Tibial artery (tissue), 4 donors: Measurements from ENCODE around the gene ODAD4.

ENCODE experiments used
- DNase-seq, 2 donors: peaks; one replicate each; pipeline ENCODE4 v3.0.0-alpha.2; 2019
- H3K27ac ChIP-seq, 2 donors: fragments of 200-600 bp; sonication (generic) in 1 of 2; 1 replicate in 1 of 2; 2 replicates in 1 of 2; pipeline ENCODE4 v1.5.1; 2018 to 2019; ENCODE audit warnings: mild to moderate bottlenecking in 1 of 2
- H3K27me3 ChIP-seq, 2 donors: fragments of 200-600 bp; sonication (generic) in 1 of 2; one replicate each; pipeline versions ENCODE4 v1.5.1 to v1.6.0; 2016 to 2019
- H3K36me3 ChIP-seq, 3 donors: fragments of 200-600 bp; sonication (generic) in 2 of 3; one replicate each; pipeline ENCODE4 v1.5.1; 2016 to 2019; ENCODE audit warnings: mild to moderate bottlenecking in 2 of 3
- H3K4me1 ChIP-seq, 4 donors: fragments of 200-600 bp; sonication (generic) in 2 of 4; 1 replicate in 3 of 4; 2 replicates in 1 of 4; pipeline ENCODE4 v1.5.1; 2016 to 2019
- H3K4me3 ChIP-seq, 2 donors: fragments of 200-600 bp; sonication (generic) in 1 of 2; 1 replicate in 1 of 2; 2 replicates in 1 of 2; pipeline ENCODE4 v1.5.1; 2018 to 2019; ENCODE audit warnings: mild to moderate bottlenecking in 2 of 2
- H3K9me3 ChIP-seq, 3 donors: fragments of 200-600 bp; sonication (generic) in 1 of 3; one replicate each; pipeline ENCODE4 v1.5.1; 2016 to 2019
- intact Hi-C: fragments of 100-400 bp; cut with DNase I; formaldehyde crosslinking; loops from one replicate; pipeline ENCODE4 v1.15.0; 2023; ENCODE audit warnings: low total_unique reads
- TF ChIP-seq, protein P1 (sequence below), 2 experiments: fragments of 200-600 bp in 1 of 2; fragments of 450-650 bp in 1 of 2; IDR thresholded peaks; one replicate each; pipeline ENCODE4 v1.5.1; 2017 to 2019; ENCODE audit warnings: antibody characterized with exemption in 2 of 2, mild to moderate bottlenecking in 1 of 2, moderate library complexity in 1 of 2

The ODAD4 gene

DNA sequence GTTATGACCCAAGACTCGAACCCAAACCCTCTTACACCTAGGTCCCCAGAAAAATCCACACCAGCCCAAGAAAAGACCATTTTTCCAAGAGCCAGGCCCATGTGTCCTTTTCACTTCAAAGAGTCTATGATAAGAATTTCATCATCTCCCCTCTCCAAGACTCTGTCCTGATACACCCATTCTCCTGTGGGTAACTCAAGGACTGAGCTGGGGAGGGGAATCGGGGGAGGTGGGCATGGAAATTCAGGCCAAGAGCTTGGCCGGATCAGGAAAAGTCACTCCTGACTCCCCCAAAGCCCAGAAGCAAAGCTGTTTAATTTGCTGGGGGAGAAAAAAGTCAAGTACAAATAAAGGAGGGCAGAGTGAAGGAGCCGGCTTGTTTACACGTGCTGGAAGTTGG, 15.4 kb upstream of the ODAD4 start:
- intact Hi-C loops = no loop called here
- no peak overlapping the region for H3K27ac ChIP-seq
- H3K4me1 ChIP-seq = peaks cover 0 to 40% (median 20%) of the 10 kb centered on the region in 4 donors
- H3K27me3 ChIP-seq = no peaks in the 10 kb centered on the region
- H3K9me3 ChIP-seq = no peaks in the 10 kb centered on the region
- TF ChIP-seq, protein P1, sequence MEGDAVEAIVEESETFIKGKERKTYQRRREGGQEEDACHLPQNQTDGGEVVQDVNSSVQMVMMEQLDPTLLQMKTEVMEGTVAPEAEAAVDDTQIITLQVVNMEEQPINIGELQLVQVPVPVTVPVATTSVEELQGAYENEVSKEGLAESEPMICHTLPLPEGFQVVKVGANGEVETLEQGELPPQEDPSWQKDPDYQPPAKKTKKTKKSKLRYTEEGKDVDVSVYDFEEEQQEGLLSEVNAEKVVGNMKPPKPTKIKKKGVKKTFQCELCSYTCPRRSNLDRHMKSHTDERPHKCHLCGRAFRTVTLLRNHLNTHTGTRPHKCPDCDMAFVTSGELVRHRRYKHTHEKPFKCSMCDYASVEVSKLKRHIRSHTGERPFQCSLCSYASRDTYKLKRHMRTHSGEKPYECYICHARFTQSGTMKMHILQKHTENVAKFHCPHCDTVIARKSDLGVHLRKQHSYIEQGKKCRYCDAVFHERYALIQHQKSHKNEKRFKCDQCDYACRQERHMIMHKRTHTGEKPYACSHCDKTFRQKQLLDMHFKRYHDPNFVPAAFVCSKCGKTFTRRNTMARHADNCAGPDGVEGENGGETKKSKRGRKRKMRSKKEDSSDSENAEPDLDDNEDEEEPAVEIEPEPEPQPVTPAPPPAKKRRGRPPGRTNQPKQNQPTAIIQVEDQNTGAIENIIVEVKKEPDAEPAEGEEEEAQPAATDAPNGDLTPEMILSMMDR (IDR thresholded peaks at IDR 0.05) = no peak
- DNase-seq = no peak
- no peak overlapping the region for H3K4me3 ChIP-seq
- peaks cover 27 to 39% (median 38%) of the 10 kb centered on the region in 3 donors for H3K36me3 ChIP-seq

DNA sequence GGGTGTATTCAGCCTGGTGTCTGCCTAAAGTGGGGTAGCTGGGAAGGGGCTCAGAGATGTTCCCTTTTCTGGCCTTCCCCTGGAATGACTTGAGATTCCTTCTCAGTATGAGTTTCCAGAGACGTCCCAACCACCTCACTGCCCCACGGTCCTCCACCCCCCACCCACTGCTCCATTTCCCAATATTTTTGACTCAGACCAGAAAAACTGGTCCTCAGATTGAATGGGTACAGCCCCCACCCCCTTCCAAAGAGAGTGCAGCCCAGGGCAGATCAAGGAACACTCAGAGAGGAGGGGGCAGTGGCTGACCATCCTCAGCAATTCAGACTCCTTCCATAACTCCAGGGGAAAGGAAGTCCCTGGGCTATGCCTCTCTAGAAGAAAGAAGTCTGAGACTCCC, 14.9 kb upstream of the ODAD4 start:
- Histone ChIP-seq H3K27ac (no peak overlapping the region), H3K4me3 (no peak overlapping the region), H3K27me3 (no peaks in the 10 kb centered on the region), H3K36me3 (peaks cover 22 to 33% (median 33%) of the 10 kb centered on the region in 3 donors), H3K4me1 (peaks cover 0 to 41% (median 20%) of the 10 kb centered on the region in 4 donors), H3K9me3 (no peaks in the 10 kb centered on the region)
- no peak for DNase-seq
- TF ChIP-seq, protein P1 (IDR thresholded peaks at IDR 0.05) = no peak
- intact Hi-C loops = no loop called here

DNA sequence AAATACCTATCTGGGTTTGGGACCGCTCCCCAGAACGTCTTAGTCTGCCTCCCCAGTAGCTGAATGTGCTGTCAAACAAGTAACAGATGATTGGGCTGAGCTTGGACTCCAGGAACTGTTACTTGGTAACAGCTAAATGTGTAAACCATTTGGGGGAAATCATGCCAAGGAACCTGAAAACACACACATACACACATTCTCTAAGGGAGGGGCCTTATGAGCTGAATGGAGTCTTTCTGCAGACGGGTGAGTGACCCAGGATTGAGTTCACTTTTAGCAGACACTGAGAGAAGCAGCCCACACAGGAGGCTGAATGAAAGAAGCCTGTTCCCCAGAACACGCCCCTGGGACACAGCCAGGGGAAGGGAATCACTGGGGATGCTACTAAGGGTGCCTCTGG, 13.2 kb upstream of the ODAD4 start:
- no peak overlapping the region for H3K27ac ChIP-seq
- H3K27me3 ChIP-seq = no peaks in the 10 kb centered on the region
- H3K36me3 ChIP-seq = peaks cover 6 to 17% (median 16%) of the 10 kb centered on the region in 3 donors
- no peak for DNase-seq
- peaks cover 0 to 41% (median 20%) of the 10 kb centered on the region in 4 donors for H3K4me1 ChIP-seq
- H3K9me3 ChIP-seq = no peaks in the 10 kb centered on the region
- TF ChIP-seq, protein P1 (IDR thresholded peaks at IDR 0.05) = no peak
- intact Hi-C loops = no loop called here
- peak overlapping the region; percentile 91 to 100 for H3K4me3 ChIP-seq

DNA sequence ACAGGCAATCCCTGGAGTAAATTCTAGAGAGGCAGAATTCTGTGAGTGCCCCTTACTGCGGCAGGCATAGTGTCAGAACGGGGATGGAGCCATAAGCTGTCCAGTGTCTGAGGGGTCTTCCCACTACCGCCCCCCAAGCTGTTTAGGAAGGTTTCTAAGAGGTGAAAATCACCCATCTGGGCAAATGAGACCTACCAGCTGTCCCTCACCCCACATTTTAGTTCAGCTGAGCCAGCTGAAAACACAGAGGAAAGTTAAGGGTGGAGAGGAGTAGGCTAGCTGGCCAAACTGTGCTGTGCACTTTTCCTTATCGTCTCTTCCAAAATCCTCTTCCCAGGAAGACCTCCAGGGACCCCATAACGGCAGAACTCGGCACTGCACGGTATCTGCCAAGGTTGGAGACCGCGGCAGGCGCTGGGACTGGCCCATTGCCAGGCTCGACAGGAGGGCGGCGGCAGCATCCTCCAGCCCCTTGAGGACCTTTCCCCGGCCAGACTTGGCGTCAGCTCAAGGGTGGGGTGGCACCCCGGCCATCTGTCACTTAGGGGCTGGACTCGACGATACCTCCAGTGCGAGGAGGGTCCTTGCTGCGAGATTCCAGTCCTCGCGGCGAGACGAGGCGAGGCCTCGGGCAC, 12.6 kb upstream of the ODAD4 start:
- Histone ChIP-seq H3K9me3 (no peaks in the 10 kb centered on the region), H3K4me1 (peaks cover 0 to 41% (median 20%) of the 10 kb centered on the region in 4 donors), H3K36me3 (peaks cover under 1 to 11% (median 10%) of the 10 kb centered on the region in 3 donors), H3K27ac (peak overlapping the region; percentile 81 to 94), H3K27me3 (no peaks in the 10 kb centered on the region), H3K4me3 (peak overlapping the region; percentile 91 to 100)
- TF ChIP-seq, protein P1 (IDR thresholded peaks at IDR 0.05) = peak in 1 of 2 experiments; percentile 9
- intact Hi-C loops = no loop called here
- DNase-seq = peak; percentile 32 to 74

DNA sequence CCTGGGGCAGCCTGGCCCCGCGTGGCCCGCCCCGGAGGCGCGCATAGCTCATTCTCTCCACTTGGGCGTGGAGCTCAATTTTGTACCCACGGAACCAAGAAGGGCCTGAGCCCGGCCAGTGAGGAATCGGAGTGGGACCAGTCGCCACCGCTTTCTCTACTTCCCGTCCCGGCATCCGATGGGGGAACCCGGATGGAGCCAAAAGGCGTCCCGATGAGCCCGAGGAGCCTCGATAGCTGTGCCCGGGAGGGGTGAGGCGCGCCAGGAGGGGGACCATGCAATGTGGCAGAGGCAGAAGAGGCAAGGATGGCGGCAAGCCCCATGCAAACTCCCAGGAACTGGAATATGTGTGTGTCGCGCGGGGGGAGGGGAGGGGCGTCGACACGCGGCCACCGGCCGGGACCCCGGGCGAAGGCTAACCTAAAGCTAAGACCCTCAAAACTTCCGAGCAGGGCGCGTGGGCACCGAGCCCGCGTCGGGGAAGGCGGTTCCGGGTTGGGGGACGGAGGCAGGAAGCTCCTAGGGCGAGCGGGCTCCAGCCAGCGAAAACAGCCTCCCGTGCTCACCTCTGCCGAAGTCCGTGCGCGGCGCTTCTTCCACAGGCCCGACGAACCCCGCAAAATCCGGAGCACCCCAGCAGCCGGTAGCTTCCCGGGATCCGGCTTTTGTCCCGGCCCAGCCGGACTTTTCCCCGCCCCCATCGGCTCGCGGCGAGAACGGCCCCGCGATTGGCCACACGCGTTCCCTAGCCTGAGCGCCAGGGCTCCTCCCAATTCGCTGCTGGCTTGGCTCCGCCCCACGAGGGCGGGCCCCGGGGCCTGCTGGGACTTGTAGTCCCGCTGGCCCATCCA, 11.9 kb upstream of the ODAD4 start, which contains the start of gene ACLY:
Gene ACLY (minus strand): TSS at position 638 of the 851 bp plus-strand sequence. CDS start 5,078 bp downstream, outside the sequence.
- Histone ChIP-seq H3K9me3 (no peaks in the 10 kb centered on the region), H3K27me3 (no peaks in the 10 kb centered on the region), H3K27ac (peak within 1 kb of the TSS; percentile 81 to 94), H3K36me3 (peaks cover 0 to 3% (median 3%) of the 10 kb centered on the region in 3 donors), H3K4me3 (peak within 1 kb of the TSS; percentile 91 to 100), H3K4me1 (peaks cover 0 to 41% (median 20%) of the 10 kb centered on the region in 4 donors)
- peak; percentile 96 to 98 for DNase-seq
- TF ChIP-seq, protein P1 (IDR thresholded peaks at IDR 0.05) = no peak
- intact Hi-C loops = no loop called here
